HG02588 (cell line): ENCODE data around the gene SWT1.

Source experiments
- ATAC-seq: cut with Tn5 transposase; IDR thresholded peaks from one replicate; pipeline ENCODE4 v1.9.1; 2021; ENCODE audit warnings: mild to moderate bottlenecking, moderate library complexity; ENCODE audit not compliant: unreplicated experiment

Gene SWT1

DNA sequence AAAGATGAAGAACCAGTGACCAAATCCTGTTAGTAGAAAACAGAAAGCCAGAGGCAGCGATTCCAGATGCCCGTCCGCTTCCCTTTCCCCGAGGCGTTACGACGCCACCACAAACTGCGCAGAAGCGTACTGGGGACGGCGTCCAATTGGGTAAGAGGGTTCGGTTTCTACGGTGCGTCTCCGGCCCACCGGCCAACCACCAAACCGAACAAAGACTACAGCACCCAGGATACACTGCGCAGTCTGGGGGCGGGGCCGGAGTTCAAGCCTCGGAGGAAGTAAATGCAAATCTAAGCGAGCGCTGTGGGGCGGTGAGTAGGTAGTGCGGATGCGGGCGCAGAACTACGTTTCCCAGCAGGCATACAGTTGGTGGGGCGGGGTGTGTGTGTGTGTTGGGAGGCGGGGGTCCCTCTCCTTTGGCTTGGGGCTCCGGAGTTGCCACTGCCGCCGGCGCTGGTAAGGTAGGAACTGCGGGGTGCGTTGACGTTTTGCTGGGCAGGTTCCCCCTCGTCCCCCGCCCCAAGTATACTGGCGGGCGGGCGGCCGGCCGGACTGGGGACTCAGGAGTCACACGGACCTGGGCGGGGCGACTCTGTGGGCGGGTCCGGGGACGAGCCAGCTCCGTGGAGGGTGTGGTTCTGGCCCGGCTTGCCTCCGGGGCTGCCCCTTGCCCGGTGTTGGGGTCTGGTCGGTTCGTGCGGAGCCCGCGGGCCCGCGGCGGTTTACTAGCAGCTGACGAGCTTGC is at the start of gene SWT1, which contains the start of gene TRMT1L:
Gene SWT1 (plus strand): TSS at position 314 of the 745 bp plus-strand sequence. CDS start 3,675 bp downstream, outside the sequence.
Gene TRMT1L (minus strand): TSS at position 100 of the 745 bp plus-strand sequence. CDS start 241 bp downstream, outside the sequence.
- peak; percentile 93 for ATAC-seq

GRCh38 chr1:185108321-185108720 is 48.6 kb upstream of the SWT1 start:
- ATAC-seq = no peak

DNA sequence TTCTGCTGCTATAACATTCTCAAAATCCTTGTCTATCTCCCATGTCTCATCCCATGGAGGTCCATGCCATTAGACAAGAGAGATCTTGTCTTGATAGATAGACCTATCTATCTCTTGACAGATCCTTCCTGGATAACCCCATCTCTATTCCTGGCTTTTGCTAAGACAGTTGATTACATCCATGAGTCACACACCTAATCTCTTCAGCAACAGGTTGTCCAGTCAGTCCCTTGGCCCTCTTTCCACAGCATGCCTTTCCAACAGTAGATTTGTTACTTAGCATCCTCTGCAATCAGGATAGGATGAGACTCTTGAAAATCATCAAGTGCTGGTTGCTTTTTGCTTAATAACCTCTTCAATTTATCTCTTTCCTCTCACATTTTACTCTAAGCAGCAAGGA is 46.8 kb upstream of the SWT1 start:
- ATAC-seq = no peak

GRCh38 chr1:185111873-185112272 is 45.1 kb upstream of the SWT1 start:
- ATAC-seq = no peak

- no peak for ATAC-seq
These were observed 44.6 kb upstream of the SWT1 start for GRCh38 chr1:185112356-185112755.

DNA sequence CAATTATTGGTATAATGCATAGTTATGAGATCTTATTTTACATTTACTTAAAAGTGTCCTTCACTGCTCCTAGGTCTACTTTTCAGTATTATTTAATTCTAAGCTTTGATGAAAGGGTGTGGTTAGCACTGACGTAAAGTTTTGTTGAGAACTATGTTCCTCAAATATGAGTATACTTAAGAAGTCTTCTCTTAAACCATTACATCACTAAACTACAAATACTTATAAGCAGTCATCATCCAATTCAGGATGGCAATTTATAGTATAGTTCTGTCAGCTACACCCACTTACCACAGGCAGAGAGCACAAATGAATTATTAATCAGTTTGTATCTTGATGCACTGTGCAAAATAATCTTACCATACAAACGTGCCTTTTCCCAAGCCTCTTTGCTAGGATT is 27.3 kb upstream of the SWT1 start:
- ATAC-seq = no peak

- no peak for ATAC-seq
These were observed 24.4 kb upstream of the SWT1 start for GRCh38 chr1:185132534-185132933.

DNA sequence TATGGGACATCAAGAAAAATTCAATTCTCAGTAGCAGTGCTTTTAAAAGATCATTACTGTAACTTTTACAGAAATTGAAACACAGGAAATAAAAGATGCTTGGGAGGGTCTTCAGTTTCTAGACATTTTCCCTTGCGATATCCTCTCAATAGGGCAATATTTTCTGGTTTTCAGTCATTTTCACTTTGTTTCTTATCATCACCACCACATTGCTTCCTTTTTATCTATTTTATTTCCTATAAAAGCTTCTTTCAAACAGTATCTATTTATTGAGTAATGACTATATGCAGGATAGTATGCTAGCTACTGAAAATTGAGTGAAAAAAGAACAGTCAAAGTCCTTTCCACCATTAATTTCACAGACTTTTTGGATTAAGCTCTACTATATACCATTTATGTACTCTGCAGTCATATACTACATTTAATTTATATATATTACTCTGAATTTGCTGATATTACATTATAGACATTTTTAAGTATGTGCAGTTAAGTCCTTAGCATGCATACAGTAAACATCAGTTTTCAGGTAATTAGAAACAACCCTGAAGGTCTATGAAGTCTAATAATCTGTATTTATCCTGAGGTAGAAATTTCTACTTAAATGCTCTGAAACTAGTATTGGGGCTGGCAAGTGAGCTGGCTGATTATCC is 18.9 kb upstream of the SWT1 start:
- no peak for ATAC-seq

DNA sequence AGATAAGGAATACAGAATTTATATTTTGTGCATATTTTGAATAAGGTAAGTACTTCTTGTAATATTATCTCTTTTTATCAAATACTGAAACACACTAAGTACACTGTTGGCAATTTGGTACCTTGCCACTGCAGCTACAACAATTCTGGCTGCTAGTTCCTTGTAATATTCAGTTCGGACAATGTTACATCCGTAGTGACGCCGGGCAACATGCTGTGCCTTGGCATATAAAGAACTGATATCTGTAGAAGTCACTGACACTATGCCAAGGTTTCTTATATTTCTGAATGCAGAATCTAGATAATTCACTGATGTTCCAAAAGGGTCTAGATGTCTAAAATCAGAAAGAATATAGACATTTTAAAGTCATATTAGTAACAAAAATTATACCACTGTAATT is 17.7 kb upstream of the SWT1 start:
- no peak for ATAC-seq

GRCh38 chr1:185144233-185144632 is 12.7 kb upstream of the SWT1 start:
- no peak for ATAC-seq

- ATAC-seq = no peak
These were observed 5.8 kb upstream of the SWT1 start for GRCh38 chr1:185151215-185151614.

GRCh38 chr1:185152187-185152767 is 4.7 kb upstream of the SWT1 start:
- ATAC-seq = no peak

DNA sequence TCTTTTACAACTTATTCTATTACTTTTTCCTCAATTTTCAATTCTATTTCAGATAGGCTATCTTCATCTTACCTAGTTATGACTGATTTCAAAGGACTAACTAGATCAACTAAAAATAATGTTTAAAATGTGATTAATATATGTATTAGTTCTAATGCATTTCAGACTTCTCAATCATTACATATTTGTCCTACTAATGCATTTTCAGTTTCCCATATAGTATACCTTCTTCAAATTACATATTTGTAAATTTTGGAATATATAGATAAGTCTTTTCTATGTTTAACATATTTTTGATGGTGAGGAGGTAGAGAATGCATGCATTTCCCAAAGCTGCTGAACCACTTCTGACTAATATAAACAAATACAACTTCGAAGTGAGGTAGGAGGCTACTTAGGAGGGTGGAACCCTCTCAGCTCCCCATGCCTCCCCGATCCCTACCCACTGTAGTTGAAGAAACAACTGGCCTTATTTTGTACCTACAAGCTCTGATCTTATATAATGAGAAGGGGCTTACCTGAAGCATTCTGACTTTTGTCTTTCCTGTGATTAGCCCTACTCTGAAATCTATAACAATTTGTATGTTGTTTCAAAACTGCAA is 2.0 kb upstream of the SWT1 start:
- no peak for ATAC-seq

DNA sequence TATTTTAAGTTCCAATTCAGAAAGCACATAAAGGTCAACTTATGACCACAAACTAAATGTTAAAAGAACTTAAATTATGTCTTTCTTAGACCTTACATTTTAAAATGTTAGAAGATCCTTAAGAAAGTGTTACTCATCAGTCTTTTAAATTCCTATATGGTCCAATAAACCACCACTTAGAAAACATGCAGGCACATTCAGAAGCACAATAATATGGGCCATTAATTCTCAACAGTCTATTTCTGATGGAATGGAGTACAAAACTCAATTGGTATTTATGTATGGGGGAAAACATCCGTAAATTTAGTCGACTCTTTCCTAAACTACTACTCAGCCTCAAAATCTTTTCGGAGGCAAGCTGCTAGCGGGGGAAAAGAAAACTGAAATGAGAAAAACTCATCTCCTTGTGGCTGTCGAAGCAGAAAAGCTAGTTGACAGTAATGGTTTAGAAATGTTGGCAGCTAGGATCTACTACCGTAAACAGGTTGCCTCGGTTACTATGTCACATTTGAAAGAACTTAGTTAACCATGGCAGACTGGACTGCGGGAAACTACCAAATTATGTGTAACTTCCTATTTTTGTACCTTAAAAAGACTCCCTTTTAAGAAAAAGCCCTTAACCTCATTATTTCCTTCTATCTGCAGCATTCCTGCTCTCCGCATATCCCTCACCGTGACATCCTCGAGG is 1.2 kb upstream of the SWT1 start:
- no peak for ATAC-seq

DNA sequence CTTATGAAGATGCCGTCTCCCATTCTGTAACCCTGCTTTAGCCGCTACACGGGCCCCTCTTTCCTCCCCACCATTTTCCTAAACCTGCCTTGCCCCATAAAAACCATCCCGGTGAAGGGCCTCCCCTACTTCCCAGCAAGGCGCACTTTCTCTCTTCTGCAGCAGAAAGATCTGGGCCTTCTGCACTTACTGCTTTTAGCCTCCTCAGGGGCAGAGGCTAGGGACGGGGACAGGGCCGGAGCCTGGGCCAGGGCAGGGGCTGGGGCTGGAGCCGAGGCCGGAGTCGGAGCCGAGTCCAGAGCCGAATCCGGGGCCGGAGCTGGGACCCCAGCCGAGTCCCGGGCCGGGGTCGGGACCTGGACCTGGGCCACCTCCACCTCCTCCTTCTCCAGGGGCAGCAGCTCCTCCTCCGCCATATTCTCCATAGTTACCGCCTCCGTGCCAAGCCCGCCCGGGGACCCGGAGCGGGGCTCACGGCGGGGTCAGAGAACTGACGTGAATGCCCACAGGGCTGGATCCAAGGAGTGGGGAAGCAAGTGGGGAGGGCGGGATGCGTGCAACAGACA is 596 bp upstream of the SWT1 start:
- peak; percentile 27 for ATAC-seq

DNA sequence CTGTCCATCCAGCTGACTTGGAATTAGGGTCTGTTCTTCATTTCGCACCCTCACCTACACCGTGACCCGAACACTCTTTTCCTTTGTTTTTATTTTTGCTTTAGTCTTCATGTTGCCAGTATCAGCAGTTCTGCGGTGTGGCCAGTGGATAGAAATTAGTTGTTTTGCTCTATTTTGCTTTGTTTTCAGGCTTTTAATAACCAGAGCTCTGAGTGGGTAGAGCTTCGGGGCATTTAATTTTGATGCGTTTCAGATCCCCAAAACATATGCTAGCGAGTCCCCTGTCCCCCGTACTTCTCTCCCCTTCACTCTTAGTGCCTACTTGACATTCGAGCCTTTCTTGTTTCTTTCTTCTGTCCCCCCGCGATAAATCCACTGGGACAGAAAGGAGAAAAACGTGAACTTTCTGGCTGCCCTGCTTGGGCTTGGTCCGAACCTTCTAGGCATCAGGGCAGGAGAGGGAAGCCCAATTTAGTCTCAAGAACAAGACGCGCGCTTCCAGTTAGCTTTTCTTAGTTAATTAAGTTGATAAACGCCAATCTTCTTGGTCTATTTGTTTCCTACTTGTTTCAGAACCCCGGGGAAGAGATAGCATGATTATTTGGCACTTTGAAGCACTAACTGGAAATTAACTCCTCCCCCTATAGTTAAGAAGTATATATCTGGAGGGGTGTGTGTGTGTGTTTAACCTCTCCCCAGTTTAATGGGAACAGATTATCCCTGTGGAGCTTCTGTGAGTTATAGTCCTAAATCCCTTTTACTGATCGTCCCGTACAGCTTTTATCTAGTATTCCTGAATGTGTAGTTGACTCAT is 839 bp downstream of the SWT1 start:
- peak; percentile 0 for ATAC-seq

DNA sequence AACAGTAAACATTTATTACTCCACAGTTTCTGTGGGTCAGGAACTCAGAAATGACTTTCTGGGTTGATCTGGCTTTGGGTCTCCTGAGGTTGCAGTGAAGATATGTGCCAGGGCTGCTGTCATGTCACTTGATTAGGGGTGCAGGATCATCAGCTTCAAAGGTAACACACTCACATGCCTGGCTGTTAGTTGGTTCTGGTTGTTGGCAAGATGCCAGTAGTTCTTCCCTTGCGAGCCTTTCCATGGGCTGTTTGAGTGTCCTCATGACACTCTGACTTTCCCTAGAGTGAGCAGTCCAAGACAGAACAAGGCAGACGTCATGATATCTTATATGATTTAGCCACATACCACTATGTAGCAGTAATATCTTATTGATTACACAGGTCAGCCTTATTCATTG is 1.8 kb downstream of the SWT1 start:
- ATAC-seq = no peak

- ATAC-seq = no peak
These were observed 3.0 kb downstream of the SWT1 start for GRCh38 chr1:185159966-185160365.

DNA sequence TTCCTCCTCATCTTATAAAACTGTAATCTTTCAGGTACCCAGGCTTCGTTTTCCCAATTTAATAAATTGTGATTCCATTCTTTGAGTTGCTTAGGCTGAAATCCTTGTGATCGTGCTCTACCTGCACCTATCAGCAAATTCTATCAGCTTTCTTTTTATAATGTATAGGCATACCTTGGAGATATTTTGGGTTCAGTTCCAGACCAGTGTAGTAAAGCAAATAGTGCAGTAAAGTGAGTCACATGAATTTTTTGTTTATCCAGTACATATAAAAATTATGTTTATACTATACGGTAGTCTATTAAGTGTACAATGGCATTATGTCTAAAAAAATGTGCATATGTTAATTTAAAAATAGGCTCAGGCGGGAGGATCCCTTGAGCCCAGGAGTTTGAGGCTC is 5.5 kb downstream of the SWT1 start:
- no peak for ATAC-seq

- no peak for ATAC-seq
These were observed 9.1 kb downstream of the SWT1 start for GRCh38 chr1:185166106-185166505.
